Activated effector memory CD4-positive, alpha-beta T cell treated with Interleukin-2 at 50 U/mL for 16 hours (primary cell): ENCODE measurements around the gene TMTC1.

Experiments
- DNase-seq: peaks from one replicate; pipeline ENCODE4 v3.0.0-alpha.2; 2020

TMTC1 gene

DNA sequence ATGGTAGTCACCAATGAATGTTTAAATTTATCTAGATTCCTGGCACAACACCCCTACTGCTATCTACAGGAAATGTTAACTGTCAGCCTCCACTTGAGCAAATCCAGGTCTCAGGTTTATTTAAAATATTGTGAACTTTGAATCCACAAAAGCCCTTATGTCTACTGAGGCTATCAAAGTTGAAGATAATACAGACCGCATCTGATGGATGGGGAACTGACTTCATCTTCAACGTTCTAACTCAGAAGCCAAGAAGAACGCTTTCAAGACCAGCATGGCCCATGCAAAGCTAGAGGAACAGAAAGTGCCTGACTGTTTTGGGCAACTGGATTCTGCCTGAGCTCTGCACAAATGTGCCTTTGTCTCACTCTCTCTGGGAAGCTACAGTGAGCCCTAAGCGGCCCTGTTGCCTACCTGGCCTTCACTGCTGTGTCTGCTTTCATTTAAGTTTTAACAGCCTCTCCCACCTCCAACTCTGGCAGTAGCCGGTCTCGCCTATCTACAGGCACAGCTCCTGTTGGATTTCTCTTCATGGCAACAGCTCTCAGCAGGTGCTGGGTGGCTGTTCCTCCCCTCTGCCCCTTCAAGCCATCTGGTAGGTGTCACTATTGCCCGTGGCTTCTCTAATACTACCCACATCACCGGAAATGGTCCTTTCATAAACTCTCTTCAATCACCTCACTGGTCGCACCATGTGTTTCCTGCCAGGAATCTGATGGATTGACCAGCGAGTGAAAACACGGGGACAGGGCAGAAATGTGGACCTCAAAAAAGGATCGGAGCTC is 174.1 kb downstream of the TMTC1 start:
- no peak for DNase-seq

DNA sequence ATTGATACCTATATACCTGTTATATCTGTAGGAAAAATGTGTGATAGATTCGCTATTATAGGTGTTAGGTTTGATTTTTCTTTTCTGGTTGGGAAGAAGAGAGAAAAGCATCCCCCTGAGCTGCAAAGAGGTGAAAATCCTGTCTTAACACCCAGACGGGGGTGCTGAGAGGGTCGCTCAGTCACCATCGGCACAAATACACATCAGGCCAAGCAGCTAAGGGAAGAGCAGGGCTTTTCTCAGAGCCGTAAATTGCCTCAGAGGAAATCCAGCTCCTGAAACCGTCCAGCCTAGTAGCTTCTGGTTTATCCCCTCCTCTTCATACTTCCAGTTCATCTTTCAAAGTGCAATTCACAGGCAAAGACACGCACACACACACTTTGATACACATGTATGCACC is 175.2 kb downstream of the TMTC1 start:
- no peak for DNase-seq

DNA sequence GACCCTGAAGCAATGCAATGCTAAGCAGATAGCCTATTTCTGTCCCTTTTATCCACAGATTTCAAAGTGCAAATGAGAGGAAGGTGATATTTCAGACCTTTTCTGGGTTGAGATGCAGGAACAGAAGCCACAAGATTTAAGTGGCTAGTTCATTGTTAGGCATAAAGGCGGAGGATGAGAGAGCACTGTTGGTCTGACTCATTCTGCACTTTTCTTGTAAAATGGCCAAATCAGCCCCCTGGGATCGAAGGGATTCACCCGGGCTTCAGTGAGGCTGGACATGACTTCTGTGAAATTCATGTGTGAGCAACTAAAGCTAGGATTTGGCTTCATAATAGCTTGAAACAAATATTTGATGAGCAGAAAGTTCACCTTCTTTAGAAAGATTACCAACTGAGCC is 184.4 kb downstream of the TMTC1 start:
- DNase-seq, result no peak

DNA sequence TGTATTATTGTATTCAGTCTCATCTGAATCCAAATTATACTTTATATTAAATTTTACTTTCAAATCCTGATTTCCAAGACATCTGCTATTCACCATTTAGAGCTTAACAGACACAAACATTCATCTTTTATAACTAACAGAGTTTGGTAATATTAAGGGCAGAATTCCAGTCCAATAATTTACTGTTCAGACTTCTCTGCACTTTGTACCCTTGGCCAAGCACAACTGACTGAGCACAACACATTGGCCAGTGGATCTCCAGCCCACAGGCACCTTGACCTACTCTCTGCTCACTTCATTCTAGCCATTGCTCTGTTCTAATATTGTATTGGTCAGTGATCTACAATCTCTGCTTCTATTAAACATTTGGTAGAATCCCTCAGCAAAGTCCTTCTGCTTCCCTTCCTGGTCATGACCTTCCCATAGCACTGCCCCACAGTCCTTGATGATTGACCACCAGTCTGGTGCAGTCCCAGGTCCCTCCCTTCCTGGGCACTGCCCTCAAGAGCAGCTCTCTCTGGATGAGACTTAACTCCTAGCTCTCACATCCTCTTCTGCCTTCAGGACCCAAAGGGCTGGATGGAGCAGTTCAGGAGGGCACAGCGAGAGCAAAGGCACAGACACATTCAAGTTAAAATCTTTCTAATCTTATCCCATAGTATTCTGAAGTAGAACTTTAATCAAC is 188.5 kb downstream of the TMTC1 start:
- DNase-seq, result no peak

DNA sequence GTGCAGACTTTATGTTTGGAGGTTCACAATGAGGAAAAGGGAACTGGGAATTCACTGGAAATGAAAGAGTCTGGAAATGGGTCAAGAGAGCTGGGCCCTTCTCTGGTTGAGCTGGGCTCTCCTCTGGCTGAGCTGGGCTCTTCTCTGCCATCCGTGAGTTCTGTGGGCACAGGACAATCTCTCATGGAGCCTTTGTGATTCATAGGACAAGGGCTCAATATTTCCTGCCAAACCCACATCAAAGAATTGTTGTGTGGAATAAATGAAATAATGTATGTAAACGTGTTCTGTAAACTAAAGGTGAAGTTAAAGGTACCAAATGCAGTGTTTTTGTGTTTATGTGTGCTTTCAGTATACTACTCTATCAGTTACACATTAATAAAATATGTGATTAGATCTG is 190.7 kb downstream of the TMTC1 start:
- no peak for DNase-seq

DNA sequence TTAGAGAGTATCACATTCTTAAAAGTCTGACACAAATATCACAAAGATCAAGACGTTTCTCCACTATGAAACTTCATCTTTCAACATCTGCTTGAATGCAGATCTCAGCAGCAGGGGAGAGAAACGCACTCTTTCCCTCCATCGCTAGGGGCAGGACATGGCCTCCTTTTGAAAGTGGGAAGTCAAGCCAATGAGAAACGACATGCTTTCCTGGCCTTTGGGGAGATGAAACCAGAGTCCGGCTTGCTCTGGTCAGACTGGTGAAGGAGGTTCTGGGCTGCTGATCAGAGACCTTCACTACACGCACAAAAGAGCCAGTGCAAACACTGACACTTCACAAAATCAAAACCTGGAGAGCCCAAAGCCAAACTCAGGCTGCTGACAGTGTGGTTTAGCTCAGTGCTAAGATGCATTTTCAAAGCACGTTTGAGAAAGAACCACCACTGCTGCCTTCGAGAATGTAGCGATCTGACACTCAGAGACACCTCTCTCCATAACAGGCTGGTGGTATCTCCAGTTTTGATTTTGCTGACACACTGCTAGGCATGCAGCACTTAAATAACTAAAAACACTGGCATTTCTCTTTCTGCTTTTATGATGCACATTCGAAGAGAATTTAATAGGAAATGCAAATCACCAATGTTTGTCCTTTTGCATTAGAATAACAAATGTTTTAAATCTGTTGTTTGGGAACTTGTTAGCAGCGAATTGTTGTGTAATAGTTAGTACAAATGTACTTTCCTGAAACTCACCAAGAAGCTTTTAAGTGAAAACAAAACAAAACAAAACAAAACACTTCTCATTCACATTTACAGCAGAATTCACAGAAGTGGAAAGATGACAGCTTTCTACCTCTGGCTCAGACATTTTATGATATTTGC is 192.4 kb downstream of the TMTC1 start:
- DNase-seq, result no peak

DNA sequence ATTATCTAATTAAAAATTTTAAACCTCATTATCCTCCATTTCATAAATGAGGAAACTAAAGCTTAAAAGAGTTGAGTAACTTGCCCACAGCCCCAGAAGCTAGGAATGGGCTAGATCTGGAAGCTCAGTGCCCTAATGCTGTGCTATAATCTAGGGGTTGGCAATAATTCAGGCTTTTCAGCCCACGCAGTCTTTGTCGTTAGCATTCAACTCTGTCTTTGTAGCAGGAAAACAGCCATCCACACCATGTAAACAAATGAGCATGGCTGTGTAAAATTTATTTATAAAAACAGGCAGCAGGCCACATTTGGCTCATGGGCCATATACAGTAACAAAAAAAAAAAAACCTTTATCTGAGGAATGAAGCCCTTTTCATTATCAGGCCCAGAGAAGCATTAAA is 193.9 kb downstream of the TMTC1 start:
- DNase-seq, result no peak

DNA sequence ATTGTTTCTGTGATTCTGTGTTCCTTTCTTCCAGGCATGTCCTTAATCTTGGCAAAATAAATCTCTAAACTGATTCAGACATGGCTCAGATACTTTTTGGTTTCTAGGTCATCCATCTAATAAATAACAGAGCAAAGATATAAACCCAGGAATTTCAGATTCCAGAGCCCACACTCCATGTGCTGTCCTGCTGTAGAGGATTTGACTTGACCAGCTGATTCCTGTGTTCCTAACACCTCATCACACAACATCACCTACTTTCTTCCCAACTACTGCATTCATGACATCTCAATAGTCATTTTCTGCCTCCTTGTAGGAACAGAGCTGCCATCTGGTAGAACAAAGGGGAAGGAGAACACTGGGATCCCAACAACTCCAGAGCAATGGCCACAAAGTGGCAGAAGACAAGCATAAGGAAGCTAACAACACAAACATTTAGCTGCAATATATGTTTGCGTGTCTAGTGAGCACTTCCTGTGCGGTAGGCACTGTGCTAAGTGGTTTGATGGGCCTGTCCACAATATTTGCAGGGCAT is 194.4 kb downstream of the TMTC1 start:
- DNase-seq, result no peak

DNA sequence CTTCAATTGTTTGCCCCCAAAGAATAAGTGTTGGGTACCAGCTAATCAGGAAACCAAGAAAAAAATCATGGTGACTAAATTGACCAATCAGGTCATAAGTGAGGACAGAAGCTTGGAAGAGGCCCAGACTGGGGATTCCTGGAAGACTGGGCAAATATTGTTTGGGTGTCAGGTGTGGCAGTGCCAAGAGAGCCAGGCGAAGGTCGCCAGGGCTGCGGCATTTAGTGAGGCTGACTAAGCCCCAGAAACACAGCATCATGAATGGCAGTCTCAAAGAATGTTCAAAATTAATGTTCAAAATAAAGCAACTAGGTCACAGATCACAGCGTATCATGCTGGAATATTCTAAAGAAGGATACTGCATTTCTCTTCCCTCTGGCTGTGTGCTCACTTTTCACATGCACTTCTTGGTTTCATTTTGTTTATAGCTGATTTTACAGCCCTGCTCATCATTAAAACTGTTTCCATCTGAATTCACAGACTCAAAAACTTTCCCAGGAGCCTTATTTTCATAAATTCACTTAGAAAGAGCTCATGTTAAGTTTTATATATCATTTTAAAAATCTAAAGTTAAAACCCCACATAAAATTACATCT is 201.0 kb downstream of the TMTC1 start:
- no peak for DNase-seq

DNA sequence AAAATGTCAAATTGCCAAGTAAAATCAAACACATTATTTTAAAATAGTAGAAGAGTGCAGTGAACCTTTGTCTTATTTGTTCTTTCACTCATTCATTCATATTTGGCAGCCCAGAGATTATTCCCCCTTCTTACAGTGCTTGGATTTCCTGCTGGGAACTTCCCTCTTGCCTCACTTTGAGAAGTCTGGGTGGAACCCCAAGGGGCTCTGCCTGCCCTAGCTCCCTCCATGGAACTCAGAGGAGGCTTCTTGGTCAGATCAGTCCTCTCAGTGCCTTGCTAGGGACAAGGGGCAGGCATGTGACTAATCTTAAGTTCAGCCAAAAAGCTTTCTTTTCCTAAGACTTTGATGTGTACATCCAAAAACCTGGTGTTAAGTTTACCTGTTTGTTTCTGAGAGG is 201.6 kb downstream of the TMTC1 start:
- no peak for DNase-seq

DNA sequence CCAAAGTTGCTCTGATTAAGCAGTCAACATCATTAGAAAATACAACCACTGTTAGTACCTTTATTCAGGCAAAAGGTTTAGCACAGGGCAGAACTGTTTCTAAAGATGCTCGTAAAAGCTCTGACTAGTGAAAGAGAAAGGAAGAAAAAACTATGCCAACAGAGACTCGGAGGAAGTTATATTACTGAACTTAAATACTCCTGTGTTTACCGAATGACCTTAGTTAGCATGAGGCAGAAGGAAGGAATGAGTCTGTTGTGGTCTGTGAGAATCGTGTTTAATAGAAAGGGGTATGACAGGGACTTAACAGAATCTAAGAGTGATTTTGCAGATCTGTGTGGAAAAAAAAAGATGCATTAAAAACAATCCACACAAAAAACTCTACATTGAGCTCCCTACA is 202.1 kb downstream of the TMTC1 start:
- no peak for DNase-seq

DNA sequence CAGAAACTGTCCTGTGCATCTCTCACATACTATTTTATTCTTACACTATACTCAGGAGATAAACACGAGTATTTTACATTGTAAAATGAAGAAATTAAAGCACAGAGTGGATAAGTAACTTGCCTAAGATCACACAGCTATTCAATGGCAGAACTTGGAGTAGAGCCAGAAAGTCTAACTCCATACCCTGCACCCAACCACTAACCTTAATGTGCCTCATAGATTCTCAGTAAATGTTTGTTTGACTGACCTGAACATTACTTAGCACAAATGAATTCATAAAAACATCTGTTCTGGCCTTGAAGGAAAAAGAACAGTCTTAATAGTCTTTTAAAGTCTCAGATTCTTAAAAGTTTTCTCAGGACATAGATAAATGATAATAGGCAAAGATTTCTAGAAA is 202.8 kb downstream of the TMTC1 start:
- DNase-seq, result no peak

DNA sequence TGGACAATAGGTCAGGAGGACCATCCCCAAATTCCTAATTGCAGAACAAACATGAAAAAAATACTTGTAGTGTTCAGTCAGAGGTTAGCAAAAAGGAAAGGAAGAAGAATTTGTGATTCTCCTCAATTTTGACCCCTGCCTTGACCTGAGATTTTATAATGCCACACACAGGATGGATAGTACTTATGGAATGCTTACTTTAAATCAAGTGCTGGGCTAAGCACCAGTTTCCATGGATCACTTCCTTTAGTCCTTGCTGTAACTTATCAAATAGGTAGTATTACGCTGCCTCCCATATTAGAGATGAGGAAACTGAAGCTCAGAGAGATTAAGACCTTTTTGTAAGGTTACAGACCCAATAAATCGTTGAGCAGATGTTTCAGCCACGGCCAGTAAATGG is 205.0 kb downstream of the TMTC1 start:
- no peak for DNase-seq

DNA sequence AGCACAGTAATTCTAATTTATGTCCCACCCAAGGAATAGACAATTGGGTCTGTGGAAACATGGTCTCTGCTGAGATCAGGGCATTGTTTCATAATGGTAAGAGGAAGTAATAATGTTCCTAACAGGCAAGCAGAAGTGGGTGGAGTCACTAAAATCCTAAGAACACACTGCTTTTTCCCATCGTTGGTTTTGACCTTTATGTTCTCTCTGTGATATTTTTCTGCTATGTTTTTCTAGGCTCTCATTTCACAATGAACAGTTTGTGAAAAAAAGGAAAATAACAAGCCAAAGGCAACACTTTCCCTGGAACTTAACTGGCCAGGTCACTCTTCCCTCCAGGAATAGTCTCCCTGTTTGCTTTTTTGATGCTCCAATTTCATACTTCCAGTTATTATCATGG is 205.7 kb downstream of the TMTC1 start:
- DNase-seq, result no peak

DNA sequence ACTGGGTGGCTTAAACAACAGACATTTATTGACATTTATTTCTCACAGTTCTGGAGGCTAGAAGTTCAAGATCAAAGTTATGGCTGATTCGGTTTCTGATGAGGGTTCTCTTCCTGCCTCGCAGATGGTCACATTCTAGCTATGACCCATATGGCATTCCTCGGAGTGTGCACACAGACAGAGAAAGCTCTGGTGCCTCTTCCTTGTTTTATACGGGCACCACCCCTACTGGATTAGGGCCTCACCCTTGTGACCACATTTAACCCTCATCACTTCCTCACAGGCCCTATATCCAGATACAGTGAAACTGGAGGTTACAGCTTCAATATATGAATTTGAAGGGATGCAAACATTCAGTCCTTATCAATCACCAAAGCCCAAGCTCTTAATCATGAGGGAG is 209.2 kb downstream of the TMTC1 start:
- DNase-seq, result no peak

DNA sequence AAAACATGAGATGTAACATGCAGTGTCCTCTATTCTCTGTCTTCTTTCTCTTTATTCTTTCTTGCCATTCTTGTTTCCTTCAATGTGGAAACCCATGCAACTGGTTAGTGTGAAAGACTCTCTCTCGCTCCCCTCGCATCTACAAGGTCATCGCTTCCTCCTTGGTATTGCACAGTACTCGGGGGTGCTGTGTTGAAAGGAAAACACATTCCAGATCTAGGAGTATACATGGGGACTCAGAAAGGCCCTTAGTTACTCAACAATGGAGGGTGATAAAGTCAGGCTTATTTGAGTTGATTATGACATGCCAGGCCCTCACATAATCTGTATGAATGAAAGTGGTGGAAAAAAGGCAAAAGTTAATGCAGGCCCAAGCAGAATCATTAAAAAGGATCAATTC is 210.8 kb downstream of the TMTC1 start:
- no peak for DNase-seq

DNA sequence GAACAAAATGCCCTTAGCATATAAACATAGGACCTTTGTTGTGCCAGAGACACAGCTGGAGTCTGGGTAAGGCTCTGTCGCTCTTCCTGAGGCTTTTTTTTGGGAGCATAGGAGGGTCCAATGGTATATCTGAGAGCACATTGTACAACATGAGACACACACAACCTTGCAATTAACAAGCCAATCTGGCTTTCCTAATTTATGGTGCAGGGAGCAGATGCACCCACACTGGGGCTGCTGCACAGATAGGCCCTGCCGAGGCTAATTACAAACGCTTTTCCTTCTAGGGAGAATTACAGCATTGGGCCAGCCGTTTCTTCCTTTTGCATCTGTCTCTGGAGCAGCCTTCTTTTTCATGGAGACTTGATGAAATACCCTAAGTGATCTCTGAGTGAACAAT is 211.3 kb downstream of the TMTC1 start:
- no peak for DNase-seq

DNA sequence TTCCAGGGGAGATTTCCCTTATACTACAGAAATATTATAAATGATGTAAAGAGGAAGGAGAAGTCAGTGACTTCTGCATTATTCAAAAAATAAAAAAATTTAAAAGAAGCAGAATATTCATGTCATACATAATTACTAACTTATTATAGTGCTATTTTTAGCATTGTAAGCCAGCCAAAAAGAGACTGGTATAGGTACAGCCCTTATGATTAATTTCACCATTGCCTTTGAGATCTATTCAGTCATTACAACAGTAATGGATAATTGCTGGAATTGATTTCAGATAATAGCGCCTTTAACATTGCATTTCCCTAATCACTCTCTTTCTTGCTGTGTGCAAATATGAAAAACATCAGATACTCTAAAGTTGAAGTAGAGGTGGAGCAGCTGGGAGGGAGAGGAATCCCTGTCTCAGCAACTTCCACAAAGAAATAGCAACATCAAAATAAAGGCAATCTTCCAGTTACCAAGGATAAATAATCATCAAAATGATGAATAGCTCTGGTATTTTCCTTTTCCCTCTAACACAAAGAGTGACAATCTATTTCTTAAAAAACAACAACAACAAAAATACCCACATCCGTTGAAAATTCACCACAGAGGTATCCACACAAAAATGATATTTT is 214.5 kb downstream of the TMTC1 start:
- DNase-seq, result no peak

DNA sequence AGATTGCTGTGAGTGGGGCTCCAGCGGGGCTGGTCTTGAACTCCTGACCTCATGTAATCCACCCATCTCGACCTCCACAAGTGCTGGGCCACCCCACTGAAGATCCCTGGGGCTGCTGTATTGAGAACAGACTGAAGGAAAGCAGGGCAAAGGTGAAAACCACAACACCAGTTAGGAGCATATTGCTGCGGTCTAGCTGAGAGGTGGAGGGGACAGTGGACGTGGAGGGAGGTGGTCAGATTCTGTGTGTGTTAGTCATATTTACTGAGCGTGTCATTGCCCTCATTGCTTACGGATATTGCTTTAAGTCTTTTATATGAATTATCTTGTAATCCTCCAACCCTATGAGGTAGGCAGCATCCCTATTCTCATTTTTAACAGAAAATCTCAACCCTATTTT is 217.3 kb downstream of the TMTC1 start:
- DNase-seq, result no peak

DNA sequence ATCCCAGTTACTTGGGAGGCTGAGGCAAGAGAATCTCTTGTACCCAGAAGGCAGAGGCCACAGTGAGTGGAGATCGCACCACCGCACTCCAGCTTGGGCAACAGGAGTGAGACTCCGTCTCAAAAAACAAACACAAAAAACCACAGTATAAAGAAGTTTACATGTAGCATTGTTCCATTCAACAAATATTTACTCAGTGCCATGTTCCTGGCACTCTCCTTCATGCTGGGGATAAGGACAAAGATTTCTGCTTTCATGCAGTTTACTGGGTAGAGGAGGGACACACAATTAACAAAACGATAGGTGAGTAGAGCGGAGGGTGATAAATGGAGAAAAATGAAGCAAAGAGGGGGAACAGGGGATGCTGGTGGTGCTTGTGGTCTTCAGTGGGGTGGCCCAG is 218.0 kb downstream of the TMTC1 start:
- DNase-seq, result no peak

DNA sequence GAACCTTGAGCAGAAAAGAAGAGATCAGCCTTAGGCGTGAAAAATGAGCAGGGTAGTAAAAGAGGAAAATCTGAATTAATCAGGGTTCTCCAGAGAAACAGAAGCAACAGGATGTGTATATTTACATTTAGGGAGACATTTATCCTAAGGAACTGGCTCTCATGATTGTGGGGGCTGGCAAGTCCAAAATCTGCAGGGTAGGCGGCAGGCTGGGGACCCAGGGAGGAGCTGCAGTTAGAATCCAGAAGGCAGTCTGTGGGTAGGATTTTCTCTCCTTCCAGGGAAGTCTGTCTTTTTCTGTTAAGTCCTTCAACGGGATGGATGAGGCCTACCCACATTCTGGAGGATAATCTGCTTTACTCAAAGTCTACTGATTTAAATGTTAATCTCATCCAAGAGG is 218.8 kb downstream of the TMTC1 start:
- no peak for DNase-seq

DNA sequence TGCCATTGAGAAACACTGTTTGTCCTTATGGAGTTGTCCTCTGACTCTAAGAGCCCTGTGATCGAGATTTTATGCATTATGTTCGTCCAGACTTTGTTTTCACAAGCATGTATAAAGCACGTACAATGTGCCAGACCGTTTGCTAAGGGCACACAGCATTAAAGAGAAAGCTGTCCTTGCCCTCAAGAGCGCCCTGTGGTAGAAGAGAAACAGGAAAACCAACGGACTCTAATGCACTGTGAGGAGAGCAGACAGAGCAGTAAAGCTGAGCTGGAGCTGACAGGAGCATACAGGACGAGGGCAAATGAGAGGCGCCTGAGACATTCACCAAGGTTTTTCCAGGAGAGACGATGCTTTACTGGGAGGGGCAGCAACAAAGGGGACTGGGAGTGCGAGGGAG is 220.1 kb downstream of the TMTC1 start:
- DNase-seq, result no peak

DNA sequence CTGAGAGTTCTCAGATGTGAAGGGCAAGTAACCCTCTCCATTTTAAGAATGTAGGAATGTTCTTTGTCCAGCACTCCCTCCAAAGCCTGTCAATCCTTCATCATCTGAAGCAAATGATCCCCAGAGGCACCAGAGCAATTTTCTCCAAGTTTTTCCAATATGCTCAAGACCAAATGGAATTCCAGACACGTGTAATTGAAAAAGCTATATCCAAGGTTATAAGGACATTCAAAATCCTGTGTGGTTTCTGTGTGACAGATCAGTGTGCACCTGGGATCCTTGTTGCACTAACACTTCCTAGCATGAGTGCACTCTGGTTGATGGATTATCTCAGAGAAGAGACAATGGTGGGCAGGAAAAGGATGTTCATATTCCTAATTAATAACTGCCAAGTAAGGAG is 220.7 kb downstream of the TMTC1 start:
- no peak for DNase-seq
